ENCODE measurements around the gene CRLF3. TPM values are rescaled to one million over a fixed set of nuclear protein-coding genes. Genes with fewer than 3 reads are reported as not detected.
"Not testable (repeated sequence)": the region's sequence is repeated elsewhere in the genome, so short reads cannot be mapped to it uniquely, and the experiment has no call there.

CRLF3 gene
- total RNA-seq, 1 donor: 11.6 TPM

DNA sequence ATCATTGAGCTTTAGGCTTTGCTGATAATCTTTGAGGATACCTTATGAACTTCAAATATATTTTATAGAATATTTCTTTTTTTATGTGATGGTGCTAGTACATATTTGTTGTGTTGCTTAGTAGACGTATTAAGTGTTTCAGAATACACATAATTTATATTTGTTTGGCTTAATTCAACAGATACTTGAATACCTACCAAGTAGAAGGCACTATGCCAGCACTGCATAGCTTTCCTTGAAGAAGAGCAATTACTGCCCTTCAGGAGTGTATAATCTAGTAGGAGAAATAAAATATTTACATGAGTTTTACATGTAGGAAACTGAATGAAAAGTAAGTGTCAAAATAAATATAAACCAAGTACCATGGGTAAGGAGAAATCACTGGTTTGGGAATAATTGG lies 81.8 kb downstream of the CRLF3 start:
- H3K27me3 ChIP-seq (ENCODE audit: insufficient read depth, low read length); H3K27ac ChIP-seq (ENCODE audit: low read depth, low read length); H3K9me3 ChIP-seq (ENCODE audit: low read depth, low read length); DNase-seq (ENCODE audit: insufficient read length, low spot score, missing footprints); H2AFZ ChIP-seq (ENCODE audit: low read length); H3K4me2 ChIP-seq (ENCODE audit: insufficient read depth, low read length); H3K4me1 ChIP-seq (ENCODE audit: insufficient read depth, low read length); H3K4me3 ChIP-seq (ENCODE audit: insufficient read depth, low read length); H4K20me1 ChIP-seq (ENCODE audit: insufficient read depth, low read length): not testable (repeated sequence)
- Histone ChIP-seq H3K36me3 (ENCODE audit: insufficient read depth, low read length) (peaks cover 24% of the 10 kb centered on the region), H3K79me2 (ENCODE audit: insufficient read depth, low read length) (peaks cover 42% of the 10 kb centered on the region)

DNA sequence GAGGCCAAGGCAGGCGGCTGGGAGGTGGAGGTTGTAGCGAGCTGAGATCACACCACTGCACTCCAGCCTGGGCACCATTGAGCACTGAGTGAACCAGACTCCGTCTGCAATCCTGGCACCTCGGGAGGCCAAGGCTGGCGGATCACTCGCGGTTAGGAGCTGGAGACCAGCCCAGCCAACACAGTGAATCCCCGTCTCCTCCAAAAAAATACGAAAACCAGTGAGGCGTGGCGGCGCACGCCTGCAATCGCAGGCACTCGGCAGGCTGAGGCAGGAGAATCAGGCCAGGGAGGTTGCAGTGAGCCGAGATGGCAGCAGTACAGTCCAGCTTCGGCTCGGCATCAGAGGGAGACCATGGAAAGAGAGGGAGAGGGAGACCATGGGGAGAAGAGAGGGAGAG lies 88.1 kb downstream of the CRLF3 start:
- not testable (repeated sequence) for H3K4me2 ChIP-seq (ENCODE audit: insufficient read depth, low read length); DNase-seq (ENCODE audit: insufficient read length, low spot score, missing footprints); H3K36me3 ChIP-seq (ENCODE audit: insufficient read depth, low read length); H3K27me3 ChIP-seq (ENCODE audit: insufficient read depth, low read length); H2AFZ ChIP-seq (ENCODE audit: low read length); H3K4me1 ChIP-seq (ENCODE audit: insufficient read depth, low read length); H3K9me3 ChIP-seq (ENCODE audit: low read depth, low read length); H4K20me1 ChIP-seq (ENCODE audit: insufficient read depth, low read length); H3K4me3 ChIP-seq (ENCODE audit: insufficient read depth, low read length); H3K27ac ChIP-seq (ENCODE audit: low read depth, low read length)
- peaks cover 83% of the 10 kb centered on the region for H3K79me2 ChIP-seq (ENCODE audit: insufficient read depth, low read length)

DNA sequence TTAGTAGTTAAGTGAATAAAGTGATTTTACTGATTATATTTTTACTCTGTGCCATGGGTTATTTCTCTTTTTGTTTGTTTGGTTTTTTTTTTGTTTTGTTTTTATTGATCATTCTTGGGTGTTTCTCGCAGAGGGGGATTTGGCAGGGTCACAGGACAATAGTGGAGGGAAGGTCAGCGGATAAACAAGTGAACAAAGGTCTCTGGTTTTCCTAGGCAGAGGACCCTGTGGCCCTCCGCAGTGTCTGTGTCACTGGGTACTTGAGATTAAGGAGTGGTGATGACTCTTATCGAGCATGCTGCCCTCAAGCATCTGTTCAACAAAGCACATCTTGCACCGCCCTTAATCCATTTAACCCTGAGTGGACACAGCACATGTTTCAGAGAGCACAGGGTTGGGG lies 88.8 kb downstream of the CRLF3 start:
- DNase-seq (ENCODE audit: insufficient read length, low spot score, missing footprints); H3K4me3 ChIP-seq (ENCODE audit: insufficient read depth, low read length); H3K36me3 ChIP-seq (ENCODE audit: insufficient read depth, low read length); H2AFZ ChIP-seq (ENCODE audit: low read length); H4K20me1 ChIP-seq (ENCODE audit: insufficient read depth, low read length); H3K9me3 ChIP-seq (ENCODE audit: low read depth, low read length); H3K4me2 ChIP-seq (ENCODE audit: insufficient read depth, low read length); H3K27ac ChIP-seq (ENCODE audit: low read depth, low read length); H3K4me1 ChIP-seq (ENCODE audit: insufficient read depth, low read length); H3K27me3 ChIP-seq (ENCODE audit: insufficient read depth, low read length): not testable (repeated sequence)
- H3K79me2 ChIP-seq (ENCODE audit: insufficient read depth, low read length): peaks cover 76% of the 10 kb centered on the region

DNA sequence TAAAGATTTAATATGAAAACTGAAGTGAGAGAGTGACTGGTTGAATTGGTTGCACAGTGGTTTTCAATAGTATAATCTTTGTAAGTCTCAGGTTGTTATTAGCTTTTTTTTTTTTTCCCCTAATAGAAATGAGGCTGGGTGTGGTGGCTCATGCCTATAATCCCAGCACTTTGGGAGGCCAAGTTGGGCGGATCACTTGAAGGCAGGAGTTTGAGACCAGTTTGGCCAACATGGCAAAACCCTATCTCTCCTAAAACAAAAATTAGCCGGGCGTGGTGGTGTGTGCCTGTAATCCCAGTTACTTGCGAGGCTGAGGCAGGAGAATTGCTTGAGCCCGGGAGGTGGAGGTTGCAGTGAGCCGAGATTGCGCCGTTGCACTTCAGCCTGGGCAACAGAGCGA lies 89.3 kb downstream of the CRLF3 start:
- H4K20me1 ChIP-seq (ENCODE audit: insufficient read depth, low read length); H3K4me3 ChIP-seq (ENCODE audit: insufficient read depth, low read length); H3K4me1 ChIP-seq (ENCODE audit: insufficient read depth, low read length); H3K27me3 ChIP-seq (ENCODE audit: insufficient read depth, low read length); H3K4me2 ChIP-seq (ENCODE audit: insufficient read depth, low read length); H3K27ac ChIP-seq (ENCODE audit: low read depth, low read length); DNase-seq (ENCODE audit: insufficient read length, low spot score, missing footprints); H3K9me3 ChIP-seq (ENCODE audit: low read depth, low read length); H3K36me3 ChIP-seq (ENCODE audit: insufficient read depth, low read length); H2AFZ ChIP-seq (ENCODE audit: low read length): not testable (repeated sequence)
- peaks cover 74% of the 10 kb centered on the region for H3K79me2 ChIP-seq (ENCODE audit: insufficient read depth, low read length)

DNA sequence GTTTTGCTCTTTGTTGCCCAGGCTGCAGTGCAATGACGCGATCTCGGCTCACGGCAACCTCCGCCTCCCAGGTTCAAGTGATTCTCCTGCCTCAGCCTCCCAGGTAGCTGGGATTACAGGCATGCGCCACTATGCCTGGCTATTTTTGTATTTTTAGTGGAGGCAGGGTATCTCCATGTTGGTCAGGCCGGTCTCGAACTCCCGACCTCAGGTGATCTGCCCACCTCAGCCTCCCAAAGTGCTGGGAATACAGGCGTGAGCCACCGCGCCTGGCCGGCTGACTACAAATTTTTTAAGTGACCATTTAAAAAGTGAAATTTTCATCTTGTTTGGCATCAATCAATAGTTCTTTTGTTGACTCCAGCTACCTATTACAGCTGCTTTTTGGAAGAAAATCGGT lies 90.3 kb downstream of the CRLF3 start:
- not testable (repeated sequence) for H4K20me1 ChIP-seq (ENCODE audit: insufficient read depth, low read length); H3K9me3 ChIP-seq (ENCODE audit: low read depth, low read length); H3K27me3 ChIP-seq (ENCODE audit: insufficient read depth, low read length); H3K4me3 ChIP-seq (ENCODE audit: insufficient read depth, low read length); DNase-seq (ENCODE audit: insufficient read length, low spot score, missing footprints); H3K4me2 ChIP-seq (ENCODE audit: insufficient read depth, low read length); H2AFZ ChIP-seq (ENCODE audit: low read length); H3K36me3 ChIP-seq (ENCODE audit: insufficient read depth, low read length); H3K27ac ChIP-seq (ENCODE audit: low read depth, low read length); H3K4me1 ChIP-seq (ENCODE audit: insufficient read depth, low read length)
- H3K79me2 ChIP-seq (ENCODE audit: insufficient read depth, low read length): peaks cover 66% of the 10 kb centered on the region

Small RNA genes within 50 kb of the gene (small RNA-seq; reads per million reads assigned to genes)
- gene RNU6-298P: not detected

Other genes starting within 250 kb of the CRLF3 start
- 1.5 and 1.8 TPM in 2 replicates for gene ATAD5, start 7.3 kb upstream of the CRLF3 start, total RNA-seq
- gene TEFM, start 81.5 kb upstream of the CRLF3 start, total RNA-seq: 10.9 and 13.6 TPM in 2 replicates
- gene ADAP2, start 97.3 kb upstream of the CRLF3 start, total RNA-seq: 0.29 and 0.72 TPM in 2 replicates
- 10.6 and 11.2 TPM in 2 replicates for gene RNF135, start 146.3 kb upstream of the CRLF3 start, total RNA-seq

Measured in osteoblast (primary cell).